Kidney (tissue), 14 donors: ENCODE measurements around the gene KRT8. TPM values are rescaled to one million over a fixed set of nuclear protein-coding genes. Genes with fewer than 3 reads are reported as not detected.
A peak's percentile ranks its signal among the peaks of the same experiment; 100 is the strongest.

Experiments
- DNase-seq, 5 donors: peaks; one replicate each; pipeline ENCODE4 v3.0.0-alpha.2; 2013 to 2020
- FAIRE-seq: peaks from 2 replicates; lab custom pipeline; 2012; peaks lifted over from hg19 to GRCh38; lab: Jason Lieb, UNC
- H3K27ac ChIP-seq, 2 donors: one replicate each; pipeline ENCODE4 v1.7.0; 2013; ENCODE audit warnings: low read depth in 2 of 2, low read length in 2 of 2, inconsistent platforms in 1 of 2
- H3K27me3 ChIP-seq: one replicate; pipeline ENCODE4 v1.7.1; 2013; ENCODE audit warnings: low read length, inconsistent platforms; ENCODE audit not compliant: control insufficient read depth, insufficient read depth
- H3K36me3 ChIP-seq, 3 donors: one replicate each; pipeline versions ENCODE4 v1.7.0 to v1.7.1; 2013; ENCODE audit warnings: low read length in 3 of 3, control low read depth in 1 of 3, inconsistent platforms in 1 of 3; ENCODE audit not compliant: insufficient read depth in 3 of 3, control insufficient read depth in 2 of 3
- H3K4me1 ChIP-seq, 3 donors: one replicate each; pipeline versions ENCODE4 v1.7.0 to v1.7.1; 2013; ENCODE audit warnings: low read length in 3 of 3, inconsistent platforms in 1 of 3, low read depth in 1 of 3; ENCODE audit not compliant: control insufficient read depth in 2 of 3, insufficient read depth in 2 of 3
- H3K4me3 ChIP-seq, 3 donors: one replicate each; pipeline versions ENCODE4 v1.7.0 to v1.8.1; 2013; ENCODE audit warnings: low read length in 3 of 3, control low read depth in 1 of 3, inconsistent platforms in 1 of 3
- H3K9ac ChIP-seq, 3 donors: one replicate each; pipeline versions ENCODE4 v1.7.0 to v1.7.1; 2013; ENCODE audit warnings: low read length in 3 of 3, control low read depth in 1 of 3, inconsistent platforms in 1 of 3
- H3K9me3 ChIP-seq, 3 donors: one replicate each; pipeline versions ENCODE4 v1.7.0 to v1.7.1; 2013; ENCODE audit warnings: low read length in 3 of 3, control low read depth in 1 of 3, inconsistent platforms in 1 of 3; ENCODE audit not compliant: control insufficient read depth in 2 of 3, insufficient read depth in 1 of 3
- CTCF ChIP-seq: IDR thresholded peaks from 3 replicates; pipeline ENCODE4 v1.5.1; 2012; ENCODE audit warnings: mild to moderate bottlenecking, moderate library complexity, borderline replicate concordance; ENCODE audit not compliant: insufficient read depth; ENCODE audit errors: extremely low read depth
- intact Hi-C: fragments of 100-400 bp; cut with DNase I; formaldehyde crosslinking; loops from one replicate; pipeline ENCODE4 v1.11.1; 2022
- polyA plus RNA-seq: library from polyadenylated mRNA; stranded (reverse); fragments of 350-450 nt; fragmentation: Illumina TruSeq; extraction: RNeasy Lipid Tissue Mini Kit (QIAGEN cat#74804); gene quantifications from one replicate; pipeline ENCODE4 v1.2.3, GENCODE V29; 2014; ENCODE audit warnings: low read depth, low replicate concordance; ENCODE audit not compliant: insufficient read depth
- total RNA-seq: library from RNA; stranded (reverse); fragmentation: NEBNext Ultra II Directional; extraction: Animal tissue kit (Norgen Biotek cat#: 25700); gene quantifications from one replicate; pipeline ENCODE4 v1.2.1, GENCODE V29; 2021
- donor health status: control.
- donor health status: control.
- donor health status: control.
- donor health status: control.
- donor health status: control.
- donor health status: DM: yes; HTN: yes; CAD: no.
- donor health status: Normal renal cell carcinoma (clear cell type).

Gene KRT8
- total and polyA plus RNA-seq, 2 donors from 2014 or later, result 333 to 546 TPM

DNA sequence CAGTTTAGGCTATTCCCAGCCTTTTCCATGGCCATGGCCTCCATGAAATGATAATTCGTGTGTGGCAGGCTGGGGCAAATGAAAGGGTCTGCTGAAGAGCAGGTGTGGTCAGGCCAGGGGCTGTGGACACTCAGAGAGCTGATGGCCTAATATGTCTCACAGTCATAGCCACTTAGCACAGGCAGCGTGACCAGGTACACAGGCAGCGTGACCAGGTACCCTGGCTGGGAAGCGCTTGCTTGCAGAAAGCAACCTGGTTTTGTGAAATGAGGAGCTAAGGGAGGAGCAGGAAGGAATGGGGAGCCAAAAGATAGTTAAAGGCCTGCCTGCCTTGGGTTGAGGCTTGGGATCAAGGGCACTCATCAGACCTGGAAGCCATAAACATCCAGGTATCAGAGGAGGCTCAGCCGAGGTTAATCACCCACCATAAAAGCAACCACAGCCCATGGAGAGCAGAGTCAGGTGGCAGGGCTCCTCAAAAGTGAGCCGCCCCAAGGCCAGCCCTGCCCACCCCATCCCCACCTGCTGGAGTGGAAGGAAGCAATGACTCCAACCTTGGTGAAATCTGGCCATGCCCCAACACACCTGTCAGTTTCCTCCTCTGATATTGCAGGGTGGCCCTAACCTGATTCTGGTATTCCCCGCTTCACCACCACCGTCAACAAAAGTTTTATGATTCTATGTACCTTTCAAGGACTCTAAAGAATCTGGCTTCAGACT lies 8.0 kb upstream of the KRT8 start:
- no peak for TF ChIP-seq CTCF
- H3K4me3 ChIP-seq, result no peak overlapping the region

DNA sequence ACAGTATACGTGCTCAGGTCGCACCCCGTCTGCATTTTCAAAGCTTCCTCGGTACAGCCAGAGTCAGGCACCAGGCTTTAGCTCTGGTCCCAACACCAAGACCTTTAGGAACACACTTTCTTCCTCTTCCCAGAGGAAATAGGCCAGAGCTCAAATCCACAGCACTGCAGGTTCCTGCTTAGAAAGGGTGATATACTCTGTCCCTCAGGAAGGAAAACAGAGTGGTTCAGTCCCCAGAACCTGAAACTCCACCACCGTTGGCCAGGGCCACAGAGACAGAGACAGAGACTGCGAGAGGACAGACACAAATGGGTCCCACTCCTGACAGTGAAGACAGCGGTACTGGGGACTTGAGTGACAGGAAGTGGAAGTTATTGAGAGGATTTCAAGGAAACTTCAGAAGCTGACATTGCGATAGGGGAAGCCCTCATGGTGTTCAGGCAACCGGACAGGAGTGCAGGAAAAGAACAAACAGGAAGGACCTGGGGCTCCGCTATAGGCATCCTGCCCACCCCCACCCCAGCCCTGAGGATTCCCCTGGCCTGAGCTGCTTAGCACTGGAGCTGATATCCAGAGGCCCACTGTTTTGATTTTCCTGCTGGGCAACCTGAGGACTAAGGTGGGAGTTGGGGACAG lies 5.5 kb upstream of the KRT8 start:
- Histone ChIP-seq H3K9ac (no peak overlapping the region), H3K27ac (no peak overlapping the region), H3K4me3 (no peak overlapping the region), H3K36me3 (no peaks in the 10 kb centered on the region), H3K27me3 (no peaks in the 10 kb centered on the region), H3K9me3 (no peaks in the 10 kb centered on the region), H3K4me1 (peaks cover 0 to 25% (median 14%) of the 10 kb centered on the region in 3 donors)
- no peak for FAIRE-seq
- TF ChIP-seq CTCF, result no peak
- DNase-seq, result no peak
- intact Hi-C loops, result no loop called here

More for the DNA sequence above, 8.0 kb upstream of the KRT8 start:
- no peaks in the 10 kb centered on the region for H3K36me3 ChIP-seq
- H3K27ac ChIP-seq, result no peak overlapping the region
- intact Hi-C loops, result no loop called here
- DNase-seq (peak in 1 of 5 donors; percentile 13), FAIRE-seq (no peak)
- H3K4me1 ChIP-seq, result peaks cover 0 to 4% (median 2%) of the 10 kb centered on the region in 3 donors
- no peak overlapping the region for H3K9ac ChIP-seq
- no peaks in the 10 kb centered on the region for H3K27me3 ChIP-seq
- no peaks in the 10 kb centered on the region for H3K9me3 ChIP-seq

DNA sequence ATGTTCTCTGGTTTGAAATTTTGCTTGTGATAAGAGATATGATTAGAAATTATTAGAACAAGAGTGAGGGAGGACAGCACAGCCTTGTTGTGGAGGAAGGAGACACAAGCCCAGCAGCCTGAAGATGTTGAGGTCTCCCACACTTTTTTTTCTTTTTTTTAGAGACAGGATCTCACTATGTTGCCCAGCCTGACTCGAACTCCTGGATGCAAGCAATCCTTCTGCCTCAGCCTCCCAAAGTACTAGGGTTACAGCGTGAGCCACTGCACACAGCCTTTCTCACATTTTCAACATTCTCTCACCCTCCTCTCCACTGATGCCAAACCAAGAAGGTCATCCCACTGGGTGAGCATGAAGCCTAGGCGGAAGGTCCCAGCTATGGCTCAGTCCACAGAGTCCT lies 4.9 kb upstream of the KRT8 start:
- Histone ChIP-seq H3K36me3 (no peaks in the 10 kb centered on the region), H3K4me3 (no peak overlapping the region), H3K4me1 (peaks cover 0 to 27% (median 14%) of the 10 kb centered on the region in 3 donors), H3K9me3 (no peaks in the 10 kb centered on the region), H3K27me3 (no peaks in the 10 kb centered on the region), H3K27ac (no peak overlapping the region), H3K9ac (no peak overlapping the region)
- DNase-seq (no peak), FAIRE-seq (no peak)
- TF ChIP-seq CTCF, result no peak
- intact Hi-C loops, result no loop called here
